GM21619 (cell line): ENCODE measurements around the gene STX8.
"Not testable (repeated sequence)": the region's sequence is repeated elsewhere in the genome, so short reads cannot be mapped to it uniquely, and the experiment has no call there.

Experiments
- ATAC-seq: cut with Tn5 transposase; IDR thresholded peaks from one replicate; pipeline ENCODE4 v1.9.1; 2021; ENCODE audit not compliant: unreplicated experiment

Gene STX8

DNA sequence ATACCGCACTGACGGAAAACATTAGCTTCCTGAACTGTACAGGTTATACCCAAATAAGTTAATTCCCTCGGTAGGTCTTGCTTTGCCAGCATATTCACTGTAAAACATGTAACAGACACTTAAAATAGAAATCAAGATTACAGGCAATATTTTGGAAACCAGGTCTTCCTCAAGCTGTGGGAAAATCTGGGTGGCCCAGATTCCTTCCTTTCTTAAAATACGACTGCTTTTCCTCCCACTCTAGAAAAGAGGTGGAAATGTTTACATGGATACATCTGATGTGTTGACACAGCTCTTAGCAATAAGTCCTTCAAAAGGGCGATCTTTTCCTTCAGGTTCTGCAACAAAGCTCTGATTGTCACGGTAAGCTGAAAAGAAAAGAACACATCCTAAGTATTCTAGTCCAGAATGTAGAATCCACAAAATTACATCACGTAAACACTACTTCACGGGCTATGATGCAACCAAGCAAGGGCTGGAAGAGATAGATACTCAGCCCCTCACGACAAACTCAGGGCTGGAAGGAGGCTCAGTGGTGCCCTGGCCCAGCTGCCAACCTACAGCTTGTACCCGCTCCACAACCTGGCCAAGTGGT, 18.4 kb downstream of the STX8 start:
- no peak for ATAC-seq

DNA sequence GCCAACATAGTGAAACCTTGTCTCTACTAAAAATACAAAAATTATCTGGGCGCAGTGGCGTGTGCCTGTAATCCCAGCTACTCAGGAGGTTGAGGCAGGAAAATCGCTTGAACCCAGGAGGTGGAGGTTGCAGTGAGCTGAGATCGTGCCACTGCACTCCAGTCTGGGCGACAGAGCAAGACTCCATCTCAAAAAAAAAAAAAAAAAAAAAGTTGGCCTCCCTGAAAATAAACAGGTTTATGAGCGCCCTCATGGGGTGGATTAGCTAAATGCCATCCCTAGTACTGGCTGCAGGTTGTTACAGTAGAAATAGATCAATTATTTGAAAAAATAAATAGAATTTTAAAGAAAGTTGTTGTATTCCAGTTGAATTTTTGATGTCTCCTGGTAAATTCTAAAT, 20.9 kb downstream of the STX8 start:
- not testable (repeated sequence) for ATAC-seq

DNA sequence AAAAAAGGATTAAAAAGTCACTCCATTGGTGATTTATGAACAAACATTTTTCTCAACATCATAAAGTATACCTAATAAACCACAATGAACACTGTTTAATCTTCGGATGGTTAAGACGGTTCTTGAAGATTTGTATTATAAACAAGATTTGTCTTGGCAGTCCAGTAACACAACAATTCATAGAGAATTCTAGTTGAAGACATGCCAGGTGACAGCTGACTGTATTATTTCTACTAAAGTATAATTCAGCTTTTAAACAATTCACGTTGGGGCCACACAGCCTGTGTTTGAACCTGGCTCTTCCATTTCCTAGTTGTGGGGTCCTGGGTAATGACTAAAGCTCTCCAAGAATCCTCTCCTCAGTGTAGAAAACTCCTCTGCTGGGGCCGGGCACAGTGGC, 22.0 kb downstream of the STX8 start:
- no peak for ATAC-seq

DNA sequence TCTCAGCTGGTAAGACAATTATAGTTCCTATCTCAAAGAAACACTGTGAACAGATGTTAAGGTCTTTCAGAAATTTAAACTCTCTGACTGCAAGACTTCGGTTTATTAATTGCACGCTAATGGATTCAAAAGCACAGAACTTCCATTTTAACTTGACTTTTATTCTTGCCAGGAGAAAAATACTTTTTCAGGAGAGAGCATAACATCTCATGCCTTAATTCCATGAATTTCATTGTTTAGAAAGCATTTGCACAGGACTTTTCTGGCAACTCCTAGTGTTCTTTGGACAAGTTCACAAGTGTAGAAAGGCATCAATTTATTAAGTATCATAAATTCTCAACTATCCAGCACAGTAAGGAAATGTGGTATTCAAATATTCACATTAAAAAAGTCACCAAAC, 22.4 kb downstream of the STX8 start:
- no peak for ATAC-seq

DNA sequence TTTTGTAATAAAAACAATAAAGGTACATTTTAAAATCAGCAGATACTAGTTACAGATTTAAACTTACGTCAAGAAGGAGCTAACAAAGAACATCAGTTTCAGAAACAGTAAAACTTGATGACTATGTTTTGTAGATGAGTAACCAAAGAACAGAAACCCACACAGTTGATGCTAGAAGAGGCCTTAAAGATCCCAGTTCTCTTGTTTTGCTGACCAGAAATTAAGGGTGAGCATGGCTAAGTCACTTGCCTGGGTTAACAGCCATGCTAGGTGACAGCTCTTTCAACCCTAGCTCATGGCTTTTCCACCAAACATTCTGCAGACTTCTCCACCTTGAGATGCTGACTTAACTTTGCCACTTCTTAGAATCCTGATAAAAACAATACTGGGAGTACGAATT, 26.4 kb downstream of the STX8 start:
- ATAC-seq: no peak

DNA sequence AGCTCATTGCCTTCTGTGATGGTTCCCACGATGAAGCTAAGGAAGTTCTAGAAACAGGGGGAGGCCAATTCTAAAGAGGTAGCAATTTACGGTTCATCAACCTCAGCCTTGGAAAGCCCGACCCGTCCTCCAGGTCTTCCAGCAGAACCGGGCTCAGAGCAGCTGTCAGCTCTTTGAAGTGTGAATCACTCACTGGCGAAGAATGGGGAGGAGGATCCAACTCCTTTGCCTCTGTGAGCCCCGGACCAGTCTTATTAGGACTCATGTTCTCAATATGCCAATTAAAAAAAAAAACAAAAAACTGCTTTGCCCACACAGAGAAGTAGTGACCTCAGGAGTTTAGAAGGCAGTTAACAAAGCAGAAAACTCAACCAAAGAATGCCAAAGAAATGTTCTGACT, 31.4 kb downstream of the STX8 start:
- ATAC-seq: no peak

DNA sequence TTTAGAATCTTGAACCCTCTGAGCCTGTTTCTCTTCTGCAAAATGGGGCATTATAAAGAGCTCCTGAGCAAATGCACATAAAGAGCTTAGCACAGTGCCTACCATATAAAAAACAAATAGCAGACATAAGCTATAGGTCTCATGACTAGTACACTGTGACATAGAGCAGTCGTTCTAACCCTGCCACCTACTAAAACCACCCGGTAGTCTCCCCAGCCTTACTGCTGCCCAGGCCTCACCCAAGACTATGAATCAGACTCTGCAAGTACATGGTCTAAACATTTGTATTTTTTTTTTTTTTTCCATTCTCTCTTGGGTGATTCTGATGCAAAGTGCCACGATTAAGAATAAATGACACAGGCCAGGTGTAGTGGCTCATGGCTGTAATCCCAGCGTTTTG, 33.9 kb downstream of the STX8 start:
- no peak for ATAC-seq

DNA sequence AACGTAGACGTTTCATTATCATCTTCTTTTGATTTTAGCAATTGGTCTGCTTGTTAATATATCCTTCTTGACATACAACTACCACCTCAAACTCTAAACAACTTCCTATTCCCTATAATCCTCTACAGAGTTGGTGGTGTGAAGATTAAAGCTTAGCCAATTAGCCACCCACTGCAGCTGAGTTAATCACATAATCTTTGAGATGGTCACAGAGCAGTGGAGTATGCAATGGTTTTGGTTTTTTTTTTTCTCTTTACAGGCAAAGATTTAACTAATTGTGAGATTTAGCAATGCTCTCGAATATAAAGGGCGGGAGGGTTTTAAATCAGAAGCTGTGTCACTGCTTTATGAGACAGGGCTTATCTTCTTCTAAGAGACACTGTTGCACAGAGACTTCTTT, 37.0 kb downstream of the STX8 start:
- no peak for ATAC-seq

DNA sequence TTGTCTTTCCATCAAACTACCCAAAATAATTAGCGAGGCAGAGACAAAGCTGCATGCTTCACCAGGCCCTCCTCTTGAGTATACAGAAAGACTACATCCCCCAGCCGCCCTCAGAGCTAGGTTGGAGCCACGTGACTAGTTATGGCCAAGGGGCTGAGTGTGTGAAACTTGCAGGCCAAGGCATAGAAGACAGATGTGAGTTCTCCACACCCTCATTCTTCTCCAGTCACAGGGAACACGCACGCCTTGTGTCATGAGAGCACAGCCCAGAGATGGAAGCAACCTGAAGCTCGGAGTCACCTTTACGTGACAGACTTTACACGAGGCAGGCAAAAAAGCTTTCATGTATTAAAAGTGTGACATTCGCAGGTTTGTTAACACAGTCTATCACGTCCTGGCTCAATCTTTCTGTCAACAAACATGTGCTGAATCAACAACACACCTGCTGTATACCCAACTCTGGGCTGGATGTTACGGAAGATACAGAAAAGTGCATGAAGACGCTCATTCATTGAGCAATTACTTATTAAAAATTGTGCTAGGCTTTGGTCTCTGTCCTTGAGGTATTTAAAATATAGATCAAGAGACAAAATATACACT, 38.3 kb downstream of the STX8 start:
- ATAC-seq: no peak

DNA sequence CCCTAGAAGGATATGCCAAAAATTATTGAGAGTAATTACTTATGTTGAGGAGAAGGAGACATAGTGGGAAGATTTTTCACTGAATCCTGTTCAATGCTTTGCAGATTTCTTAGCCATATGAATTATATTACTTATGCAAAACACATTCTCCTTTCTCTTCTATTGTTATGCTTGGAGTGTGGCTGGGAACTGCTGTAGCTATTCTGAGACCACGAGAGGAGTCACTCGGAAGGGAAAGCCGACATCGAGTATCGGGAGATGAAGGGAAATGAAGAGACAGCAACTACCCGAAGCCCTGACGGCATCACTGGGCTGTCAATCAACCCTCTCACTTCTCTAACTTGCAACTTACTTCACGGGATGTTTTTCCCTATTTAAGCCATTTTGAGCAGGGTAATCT, 39.6 kb downstream of the STX8 start:
- ATAC-seq: no peak

DNA sequence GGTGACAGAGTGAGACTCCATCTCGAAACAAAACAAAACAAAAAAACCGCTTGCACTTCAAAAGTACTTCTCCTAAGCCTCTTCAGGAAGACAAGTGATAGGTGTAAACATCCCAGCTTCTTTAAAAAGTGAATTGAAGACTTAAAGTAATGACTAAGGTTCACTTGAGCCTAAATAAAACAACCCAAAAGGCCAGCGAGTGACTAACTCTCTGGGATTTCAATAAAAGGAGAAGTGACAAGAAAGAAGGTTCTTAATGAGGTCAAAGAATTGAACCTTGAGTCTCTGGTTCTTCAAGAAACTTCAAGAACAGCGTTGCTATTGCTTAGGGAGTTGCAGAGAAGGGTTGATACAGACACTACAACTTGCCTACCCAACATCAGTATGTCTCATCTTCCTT, 42.2 kb downstream of the STX8 start:
- no peak for ATAC-seq

DNA sequence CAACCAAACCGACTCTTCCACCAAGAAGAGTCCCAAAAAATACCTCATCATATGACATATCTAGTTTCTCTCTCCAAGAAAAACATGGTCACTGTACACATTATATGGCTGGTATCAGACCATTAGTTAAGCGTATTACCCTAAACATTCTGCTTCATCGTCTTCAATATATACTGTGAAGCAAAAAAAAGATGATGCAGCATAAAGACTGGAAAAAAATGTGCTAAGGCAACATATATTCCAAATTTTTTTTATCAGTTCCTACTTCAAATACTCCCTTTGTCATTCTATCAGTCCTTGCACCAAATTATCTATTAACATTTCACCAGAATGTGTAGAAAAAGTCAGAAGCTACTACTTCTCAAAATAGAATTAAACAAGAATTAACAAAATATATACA, 42.9 kb downstream of the STX8 start:
- ATAC-seq: no peak

DNA sequence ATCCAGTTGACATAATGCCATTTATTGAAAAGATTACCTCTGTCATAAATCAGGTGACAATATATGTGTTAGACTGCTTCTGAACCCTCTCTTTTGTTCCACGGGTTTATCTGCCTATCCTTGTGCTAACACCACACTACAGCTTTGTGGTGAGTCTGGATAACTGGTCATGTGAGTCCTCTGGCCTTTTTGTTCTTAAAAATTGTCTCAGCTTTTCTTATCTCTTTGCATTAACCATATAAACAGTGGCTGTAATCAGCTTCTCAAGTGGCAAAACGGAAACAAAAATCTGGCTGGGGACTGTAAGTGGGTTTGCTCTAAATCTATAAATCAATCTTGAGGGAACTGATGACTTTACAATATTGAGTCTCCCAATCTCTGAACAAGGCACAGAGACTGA, 44.6 kb downstream of the STX8 start:
- no peak for ATAC-seq

DNA sequence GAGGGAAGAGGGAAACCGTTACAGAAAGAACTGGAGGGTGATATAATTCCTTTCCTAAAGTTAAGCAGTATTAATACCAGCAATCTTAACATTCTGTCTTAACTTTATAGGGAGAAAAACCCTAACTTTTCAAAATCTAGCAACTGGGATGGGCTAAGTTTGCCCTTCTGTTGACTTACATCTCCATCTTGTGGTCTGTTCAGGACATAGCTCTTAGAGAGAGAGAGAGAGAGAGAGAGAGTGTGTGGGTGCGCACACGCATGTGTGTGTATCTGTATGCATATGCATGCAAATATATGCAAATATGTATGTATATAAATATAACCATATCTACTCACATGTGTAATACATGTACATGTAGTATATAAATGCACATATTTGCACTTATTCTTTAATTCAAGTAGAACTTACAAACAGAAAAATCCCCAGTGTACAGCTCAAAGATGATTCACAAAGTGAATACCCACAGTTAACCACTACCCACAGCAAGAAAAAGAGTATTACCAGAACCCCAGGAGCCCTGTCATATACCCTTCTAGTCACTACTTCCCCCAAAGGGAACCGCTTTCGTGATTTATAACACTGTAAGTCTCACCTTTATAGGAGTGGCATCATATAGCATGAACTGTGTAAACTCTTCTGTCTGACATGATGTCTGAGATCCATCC, 46.5 kb downstream of the STX8 start:
- ATAC-seq: no peak

DNA sequence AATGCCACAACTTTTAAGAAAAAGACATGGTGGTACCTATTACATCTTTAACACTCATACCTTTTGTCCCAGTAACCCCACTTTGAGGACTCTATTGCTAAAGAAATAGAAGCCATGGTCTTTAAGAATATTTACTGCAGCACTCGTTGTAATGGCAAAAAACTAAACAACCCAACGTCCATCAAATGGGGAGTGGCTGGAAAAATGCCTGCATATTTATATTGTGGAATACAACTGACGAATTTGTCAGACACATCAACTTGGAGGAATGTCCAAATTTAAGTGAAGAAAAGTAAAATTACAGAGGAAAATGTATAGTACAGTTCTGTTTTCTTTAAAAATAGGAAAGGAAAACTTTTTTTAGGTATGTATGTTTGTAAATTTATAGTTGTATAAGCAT, 47.8 kb downstream of the STX8 start:
- ATAC-seq: no peak

DNA sequence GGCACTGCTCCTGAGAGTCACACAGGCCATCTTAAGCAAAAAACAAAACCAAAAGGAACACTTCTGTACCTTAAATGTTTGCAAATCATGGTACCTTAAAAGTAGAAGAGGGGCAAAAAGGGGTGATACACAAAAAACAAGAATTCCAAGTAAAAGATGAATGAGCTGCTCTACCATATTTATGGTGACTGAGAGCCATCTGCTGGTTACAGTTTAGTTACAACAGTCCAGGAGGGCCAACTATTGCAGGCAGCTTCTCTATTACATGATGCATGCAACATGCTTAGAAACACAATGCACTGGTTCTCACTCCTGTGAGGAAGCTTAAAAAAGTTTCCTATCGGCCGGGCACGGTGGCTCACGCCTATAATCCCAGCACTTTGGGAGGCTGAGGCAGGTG, 53.5 kb downstream of the STX8 start:
- ATAC-seq: no peak

DNA sequence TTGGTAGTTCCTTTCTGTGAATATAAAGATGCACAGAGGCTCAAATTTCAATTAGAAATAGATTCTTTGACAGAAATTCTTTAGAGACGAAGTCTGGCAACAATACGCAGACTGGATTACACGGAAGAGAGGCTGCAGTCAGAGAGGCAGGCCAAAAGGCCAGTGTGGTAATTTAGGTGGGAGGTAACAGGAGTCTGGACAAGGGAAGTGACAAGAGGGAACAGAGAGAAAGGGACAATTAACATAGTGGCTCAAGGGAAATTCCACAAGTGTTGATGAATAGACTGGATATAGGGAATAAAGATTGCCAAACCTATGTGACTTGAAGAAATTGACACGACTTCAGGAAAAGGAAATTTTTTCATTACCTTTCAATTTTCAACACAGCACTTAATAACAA, 54.6 kb downstream of the STX8 start:
- no peak for ATAC-seq

DNA sequence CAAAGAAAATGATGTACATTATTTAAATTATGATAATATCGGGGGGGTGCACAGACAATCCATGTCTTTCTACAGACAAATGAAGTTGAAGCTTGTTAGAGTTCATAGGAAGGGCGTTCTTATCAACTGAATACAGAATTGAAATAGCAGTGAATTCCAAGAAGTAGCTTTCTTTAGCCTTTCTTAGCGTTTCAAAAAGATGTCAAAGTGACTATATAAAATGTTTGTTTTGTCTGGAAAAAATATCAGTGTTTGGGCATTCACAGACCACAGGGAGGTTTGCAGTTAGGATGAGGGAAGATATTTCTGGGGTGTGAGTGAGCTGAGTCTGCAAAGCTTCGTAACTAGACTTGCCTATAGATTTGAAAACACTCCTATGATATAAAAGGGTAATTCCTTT, 55.0 kb downstream of the STX8 start:
- no peak for ATAC-seq

DNA sequence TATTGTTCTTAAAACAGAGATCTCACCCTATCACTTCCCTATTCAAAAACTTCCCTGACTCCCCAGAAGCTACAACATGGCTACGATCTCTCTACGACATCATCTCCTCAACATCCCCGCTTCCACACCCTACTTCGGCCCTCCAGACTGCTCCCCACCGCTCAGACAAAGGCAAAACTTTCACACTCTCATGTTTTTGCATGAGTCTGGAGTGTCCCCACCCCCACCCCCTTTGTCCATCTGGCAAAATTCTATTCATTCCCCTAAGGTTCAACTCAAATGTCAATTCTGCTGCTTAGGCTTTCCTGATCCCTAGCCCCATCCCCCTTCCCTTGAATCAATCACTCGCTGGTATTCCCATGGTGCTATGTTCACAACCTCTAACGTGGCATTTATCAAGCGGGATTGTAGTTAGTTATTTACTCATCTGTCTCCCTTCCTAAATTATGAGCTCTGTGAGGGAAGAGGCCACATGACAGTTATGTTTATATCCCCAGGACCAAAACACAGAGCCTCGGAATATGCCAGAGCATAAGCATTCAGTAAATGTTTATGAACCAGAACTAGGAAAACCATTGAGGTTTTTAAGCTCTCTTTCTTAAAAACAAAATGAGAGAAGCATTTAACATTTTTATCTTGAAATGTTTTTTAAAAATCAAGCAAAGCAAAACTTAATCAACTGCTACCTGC, 55.9 kb downstream of the STX8 start:
- ATAC-seq: no peak

DNA sequence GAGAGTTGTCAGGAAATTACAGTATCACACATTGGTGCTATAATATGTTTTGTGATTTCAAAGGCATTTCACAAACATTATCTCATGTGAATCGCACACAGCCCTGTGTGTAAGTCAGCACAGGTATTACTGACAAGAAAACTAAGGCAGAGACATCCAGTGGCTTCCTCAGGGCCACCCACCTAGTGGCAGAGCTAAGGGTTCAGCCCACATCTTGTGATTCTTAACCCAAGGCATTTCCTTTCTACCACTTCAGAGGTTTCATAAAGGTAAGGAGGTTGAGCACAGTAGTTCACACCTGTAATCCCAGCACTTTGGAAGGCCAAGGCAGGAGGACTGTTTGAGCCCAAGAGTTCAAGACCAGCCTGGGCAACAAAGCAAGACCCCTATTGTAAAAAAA, 58.2 kb downstream of the STX8 start:
- no peak for ATAC-seq

DNA sequence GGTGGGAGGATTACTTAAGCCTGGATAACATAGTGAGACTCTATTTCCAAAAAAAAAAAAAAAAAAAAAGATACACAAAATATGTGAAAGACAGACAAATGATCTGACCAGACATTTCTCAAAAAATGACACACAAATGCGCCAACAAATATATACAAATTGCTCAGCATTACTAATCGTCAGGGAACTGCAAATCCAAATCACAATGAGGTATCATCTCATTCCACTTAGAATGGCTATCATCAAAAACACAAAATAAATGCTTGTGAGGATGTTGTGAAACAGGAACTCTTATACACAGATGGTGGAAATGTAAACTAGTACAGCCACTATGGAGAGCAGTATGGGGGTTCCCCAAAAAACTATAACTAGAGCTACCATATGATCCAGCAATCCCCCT, 62.4 kb downstream of the STX8 start:
- ATAC-seq: no peak
